ENCODE measurements around the gene SOBP.

The SOBP gene

GRCh38 chr6:107622269-107622668 is 132.4 kb downstream of the SOBP start:
- TF ChIP-seq CTCF (conservative IDR thresholded peaks at IDR 0.05; ENCODE audit: control insufficient read depth, insufficient read depth, low read depth, low read length): no peak
- no peak overlapping the region for H3K4me3 ChIP-seq (ENCODE audit: control insufficient read depth, low read depth, low read length)
- DNase-seq (ENCODE audit: low read depth): no peak

GRCh38 chr6:107624050-107624449 is 134.1 kb downstream of the SOBP start:
- DNase-seq (ENCODE audit: low read depth): no peak
- TF ChIP-seq CTCF (conservative IDR thresholded peaks at IDR 0.05; ENCODE audit: control insufficient read depth, insufficient read depth, low read depth, low read length): no peak
- no peak overlapping the region for H3K4me3 ChIP-seq (ENCODE audit: control insufficient read depth, low read depth, low read length)

GRCh38 chr6:107624541-107624940 is 134.6 kb downstream of the SOBP start:
- DNase-seq (ENCODE audit: low read depth): peak; percentile 30
- no peak overlapping the region for H3K4me3 ChIP-seq (ENCODE audit: control insufficient read depth, low read depth, low read length)
- TF ChIP-seq CTCF (conservative IDR thresholded peaks at IDR 0.05; ENCODE audit: control insufficient read depth, insufficient read depth, low read depth, low read length): no peak

GRCh38 chr6:107625264-107625663 is 135.3 kb downstream of the SOBP start:
- DNase-seq (ENCODE audit: low read depth): no peak
- TF ChIP-seq CTCF (conservative IDR thresholded peaks at IDR 0.05; ENCODE audit: control insufficient read depth, insufficient read depth, low read depth, low read length): no peak

GRCh38 chr6:107626645-107627044 is 136.7 kb downstream of the SOBP start:
- no peak for TF ChIP-seq CTCF (conservative IDR thresholded peaks at IDR 0.05; ENCODE audit: control insufficient read depth, insufficient read depth, low read depth, low read length)
- DNase-seq (ENCODE audit: low read depth): no peak
- no peak overlapping the region for H3K4me3 ChIP-seq (ENCODE audit: control insufficient read depth, low read depth, low read length)

More at GRCh38 chr6:107625264-107625663, 135.3 kb downstream of the SOBP start:
- H3K4me3 ChIP-seq (ENCODE audit: control insufficient read depth, low read depth, low read length): no peak overlapping the region

- DNase-seq (ENCODE audit: low read depth): no peak
- TF ChIP-seq CTCF (conservative IDR thresholded peaks at IDR 0.05; ENCODE audit: control insufficient read depth, insufficient read depth, low read depth, low read length): no peak
- H3K4me3 ChIP-seq (ENCODE audit: control insufficient read depth, low read depth, low read length): no peak overlapping the region
Measured at GRCh38 chr6:107627969-107628368, 138.1 kb downstream of the SOBP start.

- no peak for TF ChIP-seq CTCF (conservative IDR thresholded peaks at IDR 0.05; ENCODE audit: control insufficient read depth, insufficient read depth, low read depth, low read length)
- no peak for DNase-seq (ENCODE audit: low read depth)
- H3K4me3 ChIP-seq (ENCODE audit: control insufficient read depth, low read depth, low read length): no peak overlapping the region
Measured at GRCh38 chr6:107628878-107629277, 139.0 kb downstream of the SOBP start.
